ENCODE measurements around the gene NDUFAF3.

NDUFAF3 gene

DNA sequence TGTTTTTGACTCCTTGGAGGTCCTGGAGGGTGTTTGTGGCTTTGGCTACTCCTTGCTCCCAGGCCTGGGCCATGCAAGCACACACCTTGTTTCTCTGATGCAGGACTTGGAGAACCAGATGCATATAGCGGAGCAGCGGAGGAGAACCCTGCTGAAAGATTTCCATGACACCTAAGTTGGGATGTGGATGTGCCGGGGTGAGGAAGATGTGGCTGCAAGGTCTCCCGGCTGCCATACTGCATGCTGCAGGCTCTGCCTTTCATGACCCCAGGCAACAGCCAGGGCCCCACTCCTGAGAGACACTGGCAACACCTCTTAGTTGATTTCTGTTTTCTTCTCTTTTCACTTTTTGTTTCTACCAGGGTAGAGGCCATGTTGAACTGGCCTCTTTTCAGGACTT is 38.8 kb upstream of the NDUFAF3 start:
- no peak for ATAC-seq
- TF ChIP-seq, protein P1, sequence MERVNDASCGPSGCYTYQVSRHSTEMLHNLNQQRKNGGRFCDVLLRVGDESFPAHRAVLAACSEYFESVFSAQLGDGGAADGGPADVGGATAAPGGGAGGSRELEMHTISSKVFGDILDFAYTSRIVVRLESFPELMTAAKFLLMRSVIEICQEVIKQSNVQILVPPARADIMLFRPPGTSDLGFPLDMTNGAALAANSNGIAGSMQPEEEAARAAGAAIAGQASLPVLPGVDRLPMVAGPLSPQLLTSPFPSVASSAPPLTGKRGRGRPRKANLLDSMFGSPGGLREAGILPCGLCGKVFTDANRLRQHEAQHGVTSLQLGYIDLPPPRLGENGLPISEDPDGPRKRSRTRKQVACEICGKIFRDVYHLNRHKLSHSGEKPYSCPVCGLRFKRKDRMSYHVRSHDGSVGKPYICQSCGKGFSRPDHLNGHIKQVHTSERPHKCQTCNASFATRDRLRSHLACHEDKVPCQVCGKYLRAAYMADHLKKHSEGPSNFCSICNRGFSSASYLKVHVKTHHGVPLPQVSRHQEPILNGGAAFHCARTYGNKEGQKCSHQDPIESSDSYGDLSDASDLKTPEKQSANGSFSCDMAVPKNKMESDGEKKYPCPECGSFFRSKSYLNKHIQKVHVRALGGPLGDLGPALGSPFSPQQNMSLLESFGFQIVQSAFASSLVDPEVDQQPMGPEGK (CRISPR knock-in tag; IDR thresholded peaks at IDR 0.05; ENCODE audit: borderline replicate concordance), result no peak

DNA sequence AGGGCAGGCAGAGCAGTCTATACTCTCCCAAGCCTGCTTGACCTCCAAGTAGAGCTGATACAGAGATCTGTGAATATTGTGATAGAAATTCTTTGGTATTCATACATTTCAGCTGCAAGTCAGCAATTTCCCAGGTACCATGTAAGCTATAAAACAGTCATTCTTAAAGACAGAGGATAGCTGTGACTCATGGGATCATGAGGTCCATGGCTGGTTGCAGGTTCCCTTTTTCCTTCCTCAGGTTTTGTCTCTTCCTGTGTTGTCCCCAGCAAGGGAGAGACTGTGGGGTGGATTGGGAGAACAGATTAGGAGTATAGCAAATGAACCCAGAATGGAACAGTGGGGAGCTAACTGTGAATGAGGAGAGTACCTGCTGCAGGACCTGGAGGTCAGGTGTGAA is 37.3 kb upstream of the NDUFAF3 start:
- TF ChIP-seq TCF4 (CRISPR knock-in tag; IDR thresholded peaks at IDR 0.05; ENCODE audit: borderline replicate concordance) (no peak), ZNF565 (CRISPR knock-in tag; conservative IDR thresholded peaks at IDR 0.05; ENCODE audit: low read depth) (no peak), OSR1 (CRISPR knock-in tag; IDR thresholded peaks at IDR 0.05) (no peak), ZNF8 (CRISPR knock-in tag; IDR thresholded peaks at IDR 0.05) (no peak), TOX (CRISPR knock-in tag; IDR thresholded peaks at IDR 0.05; ENCODE audit: borderline replicate concordance) (no peak), ESRRG (CRISPR knock-in tag; IDR thresholded peaks at IDR 0.05) (no peak)
- TF ChIP-seq, protein P2, sequence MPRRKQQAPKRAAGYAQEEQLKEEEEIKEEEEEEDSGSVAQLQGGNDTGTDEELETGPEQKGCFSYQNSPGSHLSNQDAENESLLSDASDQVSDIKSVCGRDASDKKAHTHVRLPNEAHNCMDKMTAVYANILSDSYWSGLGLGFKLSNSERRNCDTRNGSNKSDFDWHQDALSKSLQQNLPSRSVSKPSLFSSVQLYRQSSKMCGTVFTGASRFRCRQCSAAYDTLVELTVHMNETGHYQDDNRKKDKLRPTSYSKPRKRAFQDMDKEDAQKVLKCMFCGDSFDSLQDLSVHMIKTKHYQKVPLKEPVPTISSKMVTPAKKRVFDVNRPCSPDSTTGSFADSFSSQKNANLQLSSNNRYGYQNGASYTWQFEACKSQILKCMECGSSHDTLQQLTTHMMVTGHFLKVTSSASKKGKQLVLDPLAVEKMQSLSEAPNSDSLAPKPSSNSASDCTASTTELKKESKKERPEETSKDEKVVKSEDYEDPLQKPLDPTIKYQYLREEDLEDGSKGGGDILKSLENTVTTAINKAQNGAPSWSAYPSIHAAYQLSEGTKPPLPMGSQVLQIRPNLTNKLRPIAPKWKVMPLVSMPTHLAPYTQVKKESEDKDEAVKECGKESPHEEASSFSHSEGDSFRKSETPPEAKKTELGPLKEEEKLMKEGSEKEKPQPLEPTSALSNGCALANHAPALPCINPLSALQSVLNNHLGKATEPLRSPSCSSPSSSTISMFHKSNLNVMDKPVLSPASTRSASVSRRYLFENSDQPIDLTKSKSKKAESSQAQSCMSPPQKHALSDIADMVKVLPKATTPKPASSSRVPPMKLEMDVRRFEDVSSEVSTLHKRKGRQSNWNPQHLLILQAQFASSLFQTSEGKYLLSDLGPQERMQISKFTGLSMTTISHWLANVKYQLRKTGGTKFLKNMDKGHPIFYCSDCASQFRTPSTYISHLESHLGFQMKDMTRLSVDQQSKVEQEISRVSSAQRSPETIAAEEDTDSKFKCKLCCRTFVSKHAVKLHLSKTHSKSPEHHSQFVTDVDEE (CRISPR knock-in tag; IDR thresholded peaks at IDR 0.05), result no peak
- no peak for ATAC-seq

- ATAC-seq, result no peak
Observed at GRCh38 chr3:48985831-48986376, 36.0 kb upstream of the NDUFAF3 start.

GRCh38 chr3:48989126-48989795 is 32.7 kb upstream of the NDUFAF3 start:
- ATAC-seq, result peak; percentile 6; the same call in 2 of the 3 replicates
- TF ChIP-seq, protein P3, sequence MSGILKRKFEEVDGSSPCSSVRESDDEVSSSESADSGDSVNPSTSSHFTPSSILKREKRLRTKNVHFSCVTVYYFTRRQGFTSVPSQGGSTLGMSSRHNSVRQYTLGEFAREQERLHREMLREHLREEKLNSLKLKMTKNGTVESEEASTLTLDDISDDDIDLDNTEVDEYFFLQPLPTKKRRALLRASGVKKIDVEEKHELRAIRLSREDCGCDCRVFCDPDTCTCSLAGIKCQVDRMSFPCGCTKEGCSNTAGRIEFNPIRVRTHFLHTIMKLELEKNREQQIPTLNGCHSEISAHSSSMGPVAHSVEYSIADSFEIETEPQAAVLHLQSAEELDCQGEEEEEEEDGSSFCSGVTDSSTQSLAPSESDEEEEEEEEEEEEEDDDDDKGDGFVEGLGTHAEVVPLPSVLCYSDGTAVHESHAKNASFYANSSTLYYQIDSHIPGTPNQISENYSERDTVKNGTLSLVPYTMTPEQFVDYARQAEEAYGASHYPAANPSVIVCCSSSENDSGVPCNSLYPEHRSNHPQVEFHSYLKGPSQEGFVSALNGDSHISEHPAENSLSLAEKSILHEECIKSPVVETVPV (CRISPR knock-in tag; IDR thresholded peaks at IDR 0.05), result no peak
- TF ChIP-seq POU6F1 (CRISPR knock-in tag; IDR thresholded peaks at IDR 0.05; ENCODE audit: borderline replicate concordance, low read depth) (no peak), ZFP3 (CRISPR knock-in tag; IDR thresholded peaks at IDR 0.05) (no peak), CSDC2 (CRISPR knock-in tag; IDR thresholded peaks at IDR 0.05) (no peak), ZFP30 (CRISPR knock-in tag; IDR thresholded peaks at IDR 0.05) (no peak), ZNF565 (CRISPR knock-in tag; conservative IDR thresholded peaks at IDR 0.05; ENCODE audit: low read depth) (no peak), PPARA (CRISPR knock-in tag; IDR thresholded peaks at IDR 0.05; ENCODE audit: borderline replicate concordance) (no peak), SNAI2 (CRISPR knock-in tag; IDR thresholded peaks at IDR 0.05) (no peak)
- TF ChIP-seq, protein P4, sequence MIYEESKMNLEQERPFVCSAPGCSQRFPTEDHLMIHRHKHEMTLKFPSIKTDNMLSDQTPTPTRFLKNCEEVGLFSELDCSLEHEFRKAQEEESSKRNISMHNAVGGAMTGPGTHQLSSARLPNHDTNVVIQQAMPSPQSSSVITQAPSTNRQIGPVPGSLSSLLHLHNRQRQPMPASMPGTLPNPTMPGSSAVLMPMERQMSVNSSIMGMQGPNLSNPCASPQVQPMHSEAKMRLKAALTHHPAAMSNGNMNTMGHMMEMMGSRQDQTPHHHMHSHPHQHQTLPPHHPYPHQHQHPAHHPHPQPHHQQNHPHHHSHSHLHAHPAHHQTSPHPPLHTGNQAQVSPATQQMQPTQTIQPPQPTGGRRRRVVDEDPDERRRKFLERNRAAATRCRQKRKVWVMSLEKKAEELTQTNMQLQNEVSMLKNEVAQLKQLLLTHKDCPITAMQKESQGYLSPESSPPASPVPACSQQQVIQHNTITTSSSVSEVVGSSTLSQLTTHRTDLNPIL (CRISPR knock-in tag; IDR thresholded peaks at IDR 0.05; ENCODE audit: low read depth), result no peak
- TF ChIP-seq, protein P1 (CRISPR knock-in tag; IDR thresholded peaks at IDR 0.05; ENCODE audit: borderline replicate concordance), result no peak
- TF ChIP-seq, protein P2 (CRISPR knock-in tag; IDR thresholded peaks at IDR 0.05), result no peak

More at GRCh38 chr3:48985831-48986376, 36.0 kb upstream of the NDUFAF3 start:
- no peak for TF ChIP-seq POU6F1 (CRISPR knock-in tag; IDR thresholded peaks at IDR 0.05; ENCODE audit: borderline replicate concordance, low read depth)
